HG02840 (cell line): ENCODE results near the gene COPA.

Experiments used
- ATAC-seq: cut with Tn5 transposase; IDR thresholded peaks from one replicate; pipeline ENCODE4 v1.9.1; 2021; ENCODE audit warnings: mild to moderate bottlenecking, moderate library complexity, moderate number of reproducible peaks; ENCODE audit not compliant: unreplicated experiment, low FRiP score

The COPA gene

DNA sequence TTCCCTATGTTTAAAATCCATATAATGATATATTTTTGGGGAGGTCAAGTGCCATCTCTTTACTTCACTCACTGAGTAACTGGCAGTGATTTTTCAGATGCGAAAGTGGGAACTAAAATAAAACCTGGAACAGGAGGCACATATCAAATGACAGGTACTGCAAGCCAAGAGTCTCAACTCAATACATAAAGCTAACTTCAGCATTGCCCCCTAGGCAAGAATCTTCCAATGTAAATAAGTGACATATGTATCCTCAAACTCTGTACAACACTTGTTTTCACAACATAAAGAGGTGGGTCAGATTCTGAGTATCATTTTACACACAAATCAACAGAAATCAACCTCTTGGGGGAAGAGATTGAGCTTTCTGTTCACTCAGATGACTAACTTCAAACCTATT is 98.8 kb downstream of the COPA start:
- no peak for ATAC-seq

- no peak for ATAC-seq
These were observed 99.3 kb downstream of the COPA start for GRCh38 chr1:160243767-160244166.

DNA sequence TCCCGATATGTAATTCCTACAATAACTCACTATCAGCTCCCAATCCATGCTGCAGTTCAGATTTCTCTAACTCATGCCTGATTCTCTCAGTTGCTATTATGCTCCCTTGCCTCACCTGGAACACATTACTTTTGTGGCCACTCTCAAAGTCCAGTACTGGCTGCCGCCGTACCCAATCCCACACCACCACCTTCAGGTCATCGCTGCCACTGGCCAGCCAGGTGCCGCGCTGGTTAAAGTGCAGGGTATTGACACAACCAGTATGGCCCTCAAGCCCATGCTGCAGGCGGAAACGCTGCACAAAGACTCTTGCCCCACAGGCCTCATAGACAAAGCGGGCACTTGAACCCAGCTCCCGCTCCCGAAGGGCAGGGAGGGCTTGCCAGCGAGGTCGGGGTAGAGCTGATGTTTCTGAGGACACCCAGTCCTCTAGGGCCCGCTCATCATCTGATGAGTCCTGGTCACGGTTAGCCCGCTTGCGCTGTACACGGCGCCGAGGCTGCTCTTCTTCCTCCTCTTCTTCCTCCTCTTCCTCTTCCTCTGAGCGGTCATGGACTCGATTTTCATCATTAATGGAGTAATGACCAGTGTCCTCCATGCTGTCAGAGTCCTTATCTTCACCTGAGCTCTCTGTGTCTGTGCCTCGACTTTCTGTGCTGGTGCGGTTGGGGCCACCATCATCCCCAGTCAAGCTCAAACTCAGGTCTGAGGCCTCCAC is 103.3 kb downstream of the COPA start:
- no peak for ATAC-seq
